B cell (primary cell): ENCODE data around the gene FAR2. TPM values are rescaled to one million over a fixed set of nuclear protein-coding genes. Genes with fewer than 3 reads are reported as not detected.
"Not testable (repeated sequence)": the region's sequence is repeated elsewhere in the genome, so short reads cannot be mapped to it uniquely, and the experiment has no call there.

Experiments
- ATAC-seq: fragments of 200-7000 bp; cut with Tn5 transposase; one replicate; pipeline ENCODE4 v1.10.0; 2021; ENCODE audit warnings: low read depth, mild to moderate bottlenecking, moderate number of reproducible peaks, moderate library complexity
- CTCF ChIA-PET: fragments of 350-600 bp; sonication (Branson Sonifier 250); formaldehyde crosslinking; loops from one replicate; lab custom pipeline; 2021; ENCODE audit warnings: antibody characterized with exemption, inconsistent platforms; lab: Charles Lee
- POLR2A ChIA-PET: fragments of 350-600 bp; sonication (Branson Sonifier 250); formaldehyde crosslinking; loops from one replicate; lab custom pipeline; 2021; ENCODE audit warnings: antibody characterized with exemption; lab: Charles Lee
- DNase-seq: peaks from one replicate; pipeline ENCODE4 v3.0.0; 2013
- H2AFZ ChIP-seq: 2 replicates; pipeline ENCODE4 v1.6.1; 2012; ENCODE audit warnings: mild to moderate bottlenecking, low read depth, low read length; ENCODE audit not compliant: insufficient read depth, poor library complexity, severe bottlenecking
- H3K27ac ChIP-seq, 2 donors: 1 replicate in 1 of 2; 2 replicates in 1 of 2; pipeline ENCODE4 v1.5.1; 2012 to 2013; ENCODE audit warnings: low read length in 2 of 2, mild to moderate bottlenecking in 2 of 2, moderate library complexity in 1 of 2
- H3K27me3 ChIP-seq, 4 experiments: fragments of 200-600 bp in 1 of 4; sonication (generic) in 1 of 4; replicated peaks in 1 of 4; 1 replicate in 2 of 4; 2 replicates in 2 of 4; pipeline versions ENCODE4 v1.6.1 to v1.7.0; 2013 to 2016; ENCODE audit warnings: low read length in 3 of 4, mild to moderate bottlenecking in 2 of 4, mixed read lengths in 1 of 4, moderate library complexity in 1 of 4; ENCODE audit not compliant: insufficient read depth in 4 of 4, control insufficient read depth in 3 of 4; ENCODE audit errors: control extremely low read depth in 1 of 4
- H3K36me3 ChIP-seq, 2 experiments: replicated peaks in 1 of 2; 1 replicate in 1 of 2; 2 replicates in 1 of 2; pipeline versions ENCODE4 v1.6.1 to v1.7.1; 2013; ENCODE audit warnings: low read length in 1 of 2; ENCODE audit not compliant: insufficient read depth in 2 of 2, control insufficient read depth in 1 of 2; ENCODE audit errors: control extremely low read depth in 1 of 2, extremely low read depth in 1 of 2
- H3K4me1 ChIP-seq, 2 donors: fragments of 200-600 bp in 1 of 2; sonication (generic) in 1 of 2; 1 replicate in 1 of 2; 2 replicates in 1 of 2; pipeline versions ENCODE4 v1.5.1 to v1.6.1; 2013 to 2017; ENCODE audit warnings: low read length in 2 of 2; ENCODE audit not compliant: control insufficient read depth in 2 of 2, insufficient read depth in 2 of 2
- H3K4me2 ChIP-seq: replicated peaks from 2 replicates; pipeline ENCODE3; 2012; ENCODE audit warnings: mild to moderate bottlenecking, low read depth, low read length; ENCODE audit not compliant: poor library complexity, severe bottlenecking
- H3K4me3 ChIP-seq, 5 experiments: fragments of 200-600 bp in 1 of 5; sonication (generic) in 1 of 5; 1 replicate in 3 of 5; 2 replicates in 2 of 5; pipeline versions ENCODE4 v1.5.1 to v1.7.0; 2011 to 2016; ENCODE audit warnings: low read length in 4 of 5, mild to moderate bottlenecking in 4 of 5, low read depth in 2 of 5, control low read depth in 1 of 5, moderate library complexity in 1 of 5; ENCODE audit not compliant: insufficient read depth in 1 of 5; ENCODE audit errors: control extremely low read depth in 1 of 5, extremely low read depth in 1 of 5
- H3K79me2 ChIP-seq: fragments of 200-600 bp; sonication (generic); one replicate; pipeline ENCODE4 v1.6.0; 2016; ENCODE audit warnings: low read length; ENCODE audit not compliant: control insufficient read depth, insufficient read depth
- H3K9ac ChIP-seq: fragments of 200-600 bp; sonication (generic); 2 replicates; pipeline ENCODE4 v1.6.1; 2017; ENCODE audit warnings: mild to moderate bottlenecking, low read length, moderate library complexity
- H3K9me3 ChIP-seq, 3 donors: one replicate each; pipeline versions ENCODE4 v1.6.1 to v1.7.1; 2013; ENCODE audit warnings: low read length in 2 of 3; ENCODE audit not compliant: control insufficient read depth in 2 of 3, insufficient read depth in 1 of 3; ENCODE audit errors: control extremely low read depth in 1 of 3
- H4K20me1 ChIP-seq: 2 replicates; pipeline ENCODE4 v1.6.0; 2012; ENCODE audit warnings: mild to moderate bottlenecking, low read length; ENCODE audit not compliant: insufficient read depth, control insufficient read depth, poor library complexity, severe bottlenecking
- H3K27ac Mint-ChIP-seq: one replicate; pipeline ENCODE4 v1.8.0; 2021; ENCODE audit warnings: mixed read lengths
- H3K27me3 Mint-ChIP-seq: one replicate; pipeline ENCODE4 v1.8.0; 2021; ENCODE audit warnings: mixed read lengths
- H3K4me1 Mint-ChIP-seq: one replicate; pipeline ENCODE4 v1.8.0; 2021; ENCODE audit warnings: mixed read lengths
- H3K4me3 Mint-ChIP-seq: one replicate; pipeline ENCODE4 v1.8.0; 2021; ENCODE audit warnings: mixed read lengths
- H3K9me3 Mint-ChIP-seq: one replicate; pipeline ENCODE4 v1.8.0; 2022; ENCODE audit warnings: mixed read lengths; ENCODE audit not compliant: insufficient read depth
- CTCF ChIP-seq: fragments of 200-600 bp; IDR thresholded peaks from one replicate; pipeline ENCODE4 v1.8.0; 2022; ENCODE audit warnings: antibody characterized with exemption, mild to moderate bottlenecking
- EZH2 ChIP-seq: IDR thresholded peaks from 2 replicates; pipeline ENCODE4 v1.6.1; 2012; ENCODE audit warnings: borderline replicate concordance, low read depth, mild to moderate bottlenecking, moderate library complexity, low read length; ENCODE audit not compliant: insufficient read depth, poor library complexity, severe bottlenecking
- WGBS: methylation state at CpG from one replicate; pipeline ENCODE4 v1.1.5; 2013; ENCODE audit warnings: missing lambda C conversion rate; ENCODE audit not compliant: insufficient coverage; 5-methylcytosine and 5-hydroxymethylcytosine counted together
- intact Hi-C: fragments of 100-400 bp; cut with micrococcal nuclease; formaldehyde crosslinking; loops from one replicate; pipeline ENCODE4 v1.10.0; 2022
- polyA plus RNA-seq: library from polyadenylated mRNA; depleted of rRNA; stranded (reverse); fragments of >200 nt; gene quantifications from 2 replicates; pipeline ENCODE4 v1.2.3, GENCODE V29; 2012
- total RNA-seq, 2 donors: library from RNA; stranded (reverse); fragments of 120-200 nt in 1 of 2; gene quantifications; 1 replicate in 1 of 2; 2 replicates in 1 of 2; pipeline versions ENCODE4 v1.2.3 to v1.2.4, GENCODE V29; 2013 to 2022

FAR2 gene
- total and polyA plus RNA-seq, 2 donors (not counting 1 experiment from before 2014, with no cell fraction given): 0.39 TPM; not detected in 1

GRCh38 chr12:29171421-29172258 lies 22.6 kb downstream of the FAR2 start:
- H3K27me3 ChIP-seq: no peaks in the 10 kb centered on the region
- CTCF ChIA-PET: no interaction called here
- ATAC-seq (no peak), DNase-seq (no peak)
- H3K4me2 ChIP-seq: no peak overlapping the region
- Mint-ChIP-seq H3K4me1 (no peaks in the 10 kb centered on the region), H3K27ac (no peak overlapping the region), H3K9me3 (peaks cover 5% of the 10 kb centered on the region), H3K4me3 (no peak overlapping the region), H3K27me3 (no peaks in the 10 kb centered on the region)
- H3K27ac ChIP-seq: no peak overlapping the region
- no peaks in the 10 kb centered on the region for H3K36me3 ChIP-seq
- H3K9me3 ChIP-seq: peaks cover 0 to 5% (median 0%) of the 10 kb centered on the region in 3 donors
- H3K4me1 ChIP-seq: no peaks in the 10 kb centered on the region
- no peaks in the 10 kb centered on the region for H3K79me2 ChIP-seq
- H4K20me1 ChIP-seq: no peaks in the 10 kb centered on the region
- no peak overlapping the region for H3K4me3 ChIP-seq
- POLR2A ChIA-PET: no interaction called here
- H2AFZ ChIP-seq: no peak overlapping the region
- H3K9ac ChIP-seq: no peak overlapping the region
- WGBS: 85% methylated on average over 26 of the region's 26 CpGs
- intact Hi-C loops: no loop called here
- TF ChIP-seq EZH2 (no peak), CTCF (no peak)

- H3K4me3 ChIP-seq: no peak overlapping the region
- H3K4me1 Mint-ChIP-seq: no peaks in the 10 kb centered on the region
- no peak for TF ChIP-seq CTCF
- no peak for TF ChIP-seq EZH2
- ChIA-PET POLR2A (no interaction called here), CTCF (no interaction called here)
- no peak overlapping the region for H3K4me3 Mint-ChIP-seq
- no peak overlapping the region for H3K27ac Mint-ChIP-seq
- H3K27ac ChIP-seq: no peak overlapping the region
- H3K9me3 ChIP-seq: peaks cover 0 to 5% (median 0%) of the 10 kb centered on the region in 3 donors
- H3K4me1 ChIP-seq: no peaks in the 10 kb centered on the region
- H3K9ac ChIP-seq: no peak overlapping the region
- peaks cover 3% of the 10 kb centered on the region for H3K27me3 Mint-ChIP-seq
- intact Hi-C loops: no loop called here
- H3K4me2 ChIP-seq: no peak overlapping the region
- DNase-seq: no peak
- H4K20me1 ChIP-seq: no peaks in the 10 kb centered on the region
- H3K27me3 ChIP-seq: no peaks in the 10 kb centered on the region
- no peak for ATAC-seq
- H3K36me3 ChIP-seq: no peaks in the 10 kb centered on the region
- H2AFZ ChIP-seq: no peak overlapping the region
- H3K79me2 ChIP-seq: no peaks in the 10 kb centered on the region
- 100% methylated on average over 1 of the region's 6 CpGs for WGBS
- H3K9me3 Mint-ChIP-seq: peaks cover 5% of the 10 kb centered on the region
Observed at GRCh38 chr12:29176941-29177340, 27.9 kb downstream of the FAR2 start.

- H3K4me3 ChIP-seq, H2AFZ ChIP-seq, CTCF ChIA-PET, H3K79me2 ChIP-seq, intact Hi-C loops, H4K20me1 ChIP-seq, DNase-seq, H3K4me3 Mint-ChIP-seq, H3K27me3 Mint-ChIP-seq, H3K27me3 ChIP-seq, H3K27ac ChIP-seq, H3K4me1 Mint-ChIP-seq, H3K4me2 ChIP-seq, H3K9me3 ChIP-seq, ATAC-seq, H3K9me3 Mint-ChIP-seq, H3K4me1 ChIP-seq, H3K36me3 ChIP-seq, H3K9ac ChIP-seq, H3K27ac Mint-ChIP-seq: not testable (repeated sequence)
- 80% methylated on average over 1 of the region's 4 CpGs for WGBS
- POLR2A ChIA-PET: interaction anchor here (0.6 kb wide), 1 partner anchor 1409 kb away, joined by 3 read pairs; no protein-coding TSS in a partner anchor
Observed at GRCh38 chr12:29182247-29182646, 33.2 kb downstream of the FAR2 start.
